ENCODE measurements around the gene TMEM47.

- TF ChIP-seq POLR2AphosphoS5 (IDR thresholded peaks at IDR 0.05; ENCODE audit: low read depth, low read length) = no peak
- TF ChIP-seq TAF1 (IDR thresholded peaks at IDR 0.05; ENCODE audit: low read depth, low read length) = no peak
- TF ChIP-seq POLR2A (IDR thresholded peaks at IDR 0.05; ENCODE audit: low read depth, low read length) = no peak
- no peak for TF ChIP-seq POU2F2 (IDR thresholded peaks at IDR 0.05; ENCODE audit: low read depth, low read length)
- TF ChIP-seq SPI1 (IDR thresholded peaks at IDR 0.05; ENCODE audit: low read depth, low read length) = no peak
Observed at GRCh38 chrX:34586346-34586911, 70.7 kb downstream of the TMEM47 start.

All from GM12891 (cell line).